Suprapubic skin (tissue), 4 donors: ENCODE results near the gene GPLD1.

Experiments
- EP300 ChIP-seq: sonication (generic); formaldehyde crosslinking; IDR thresholded peaks from one replicate; pipeline ENCODE4 v1.6.1; 2017; ENCODE audit warnings: antibody characterized with exemption
- POLR2A ChIP-seq, 2 donors: fragments of 450-650 bp; IDR thresholded peaks; one replicate each; pipeline ENCODE4 v1.6.1; 2017; ENCODE audit warnings: antibody characterized with exemption in 2 of 2, mild to moderate bottlenecking in 2 of 2, moderate library complexity in 2 of 2
- POLR2AphosphoS5 ChIP-seq, 3 donors: sonication (generic); formaldehyde crosslinking; IDR thresholded peaks; one replicate each; pipeline ENCODE4 v1.6.1; 2017; ENCODE audit warnings: antibody characterized with exemption in 3 of 3
- TF ChIP-seq, protein P1 (sequence below), 2 donors: fragments of 200-600 bp in 1 of 2; fragments of 450-650 bp in 1 of 2; sonication (generic) in 1 of 2; IDR thresholded peaks; one replicate each; pipeline ENCODE4 v1.5.1; 2016 to 2019; ENCODE audit warnings: antibody characterized with exemption in 2 of 2, mild to moderate bottlenecking in 1 of 2, moderate library complexity in 1 of 2

DNA sequence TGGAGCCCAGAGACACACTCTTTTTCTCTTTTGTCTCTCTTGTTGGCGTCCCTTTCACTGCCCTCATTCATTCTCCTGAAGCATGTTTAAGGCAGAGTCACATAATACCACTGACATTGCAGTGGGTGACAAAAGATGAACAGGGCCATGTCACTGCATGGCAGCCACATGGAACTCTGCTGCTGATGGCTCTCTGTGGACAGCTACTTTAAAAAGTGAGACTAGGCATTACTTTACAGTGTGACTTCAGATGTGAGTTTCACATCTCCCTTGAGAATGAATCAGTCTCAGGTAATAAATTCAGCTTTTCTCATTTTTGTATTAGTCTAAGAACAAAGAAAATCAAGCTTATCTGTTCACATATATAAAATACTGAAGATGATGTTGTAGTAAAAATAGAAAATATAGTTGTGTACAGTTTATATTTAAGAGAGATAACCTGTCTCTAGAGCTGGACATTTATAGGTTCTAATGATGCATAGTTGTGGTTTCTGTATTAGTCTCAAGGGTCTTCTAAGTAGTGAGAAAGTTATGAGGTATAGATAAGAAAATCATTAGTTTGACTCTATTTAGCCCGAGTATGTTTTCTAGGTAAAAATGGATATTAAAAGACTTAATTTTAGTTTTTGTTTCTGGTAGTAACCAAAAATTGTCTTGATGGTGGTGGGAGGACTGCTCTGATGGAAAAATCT lies 80.5 kb downstream of the GPLD1 start:
- TF ChIP-seq, protein P1, sequence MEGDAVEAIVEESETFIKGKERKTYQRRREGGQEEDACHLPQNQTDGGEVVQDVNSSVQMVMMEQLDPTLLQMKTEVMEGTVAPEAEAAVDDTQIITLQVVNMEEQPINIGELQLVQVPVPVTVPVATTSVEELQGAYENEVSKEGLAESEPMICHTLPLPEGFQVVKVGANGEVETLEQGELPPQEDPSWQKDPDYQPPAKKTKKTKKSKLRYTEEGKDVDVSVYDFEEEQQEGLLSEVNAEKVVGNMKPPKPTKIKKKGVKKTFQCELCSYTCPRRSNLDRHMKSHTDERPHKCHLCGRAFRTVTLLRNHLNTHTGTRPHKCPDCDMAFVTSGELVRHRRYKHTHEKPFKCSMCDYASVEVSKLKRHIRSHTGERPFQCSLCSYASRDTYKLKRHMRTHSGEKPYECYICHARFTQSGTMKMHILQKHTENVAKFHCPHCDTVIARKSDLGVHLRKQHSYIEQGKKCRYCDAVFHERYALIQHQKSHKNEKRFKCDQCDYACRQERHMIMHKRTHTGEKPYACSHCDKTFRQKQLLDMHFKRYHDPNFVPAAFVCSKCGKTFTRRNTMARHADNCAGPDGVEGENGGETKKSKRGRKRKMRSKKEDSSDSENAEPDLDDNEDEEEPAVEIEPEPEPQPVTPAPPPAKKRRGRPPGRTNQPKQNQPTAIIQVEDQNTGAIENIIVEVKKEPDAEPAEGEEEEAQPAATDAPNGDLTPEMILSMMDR (IDR thresholded peaks at IDR 0.05): no peak
- TF ChIP-seq EP300 (no peak), POLR2AphosphoS5 (IDR thresholded peaks at IDR 0.05) (no peak), POLR2A (IDR thresholded peaks at IDR 0.05) (no peak)
